Measurements from ENCODE around the gene CCDC134.

DNA sequence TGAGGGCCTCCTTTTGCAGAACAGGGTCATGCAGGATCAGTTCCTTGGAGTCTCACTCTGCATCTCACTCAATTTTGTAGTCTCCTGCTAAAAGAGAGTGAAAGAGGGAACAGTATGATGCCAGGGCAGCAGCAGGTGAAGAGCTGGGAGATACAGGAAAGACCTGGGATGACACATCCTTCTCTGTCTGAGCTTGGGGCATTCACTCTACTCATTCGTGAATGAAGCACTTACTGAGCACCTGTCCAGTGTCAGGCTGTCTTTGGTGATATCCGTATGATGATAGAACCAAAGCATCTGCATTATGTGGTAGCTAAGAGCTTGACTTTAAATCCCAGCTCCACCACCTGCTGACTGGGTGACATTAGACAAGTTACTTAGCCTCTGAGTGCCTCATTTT is 46.8 kb downstream of the CCDC134 start:
- TF ChIP-seq, protein P1, sequence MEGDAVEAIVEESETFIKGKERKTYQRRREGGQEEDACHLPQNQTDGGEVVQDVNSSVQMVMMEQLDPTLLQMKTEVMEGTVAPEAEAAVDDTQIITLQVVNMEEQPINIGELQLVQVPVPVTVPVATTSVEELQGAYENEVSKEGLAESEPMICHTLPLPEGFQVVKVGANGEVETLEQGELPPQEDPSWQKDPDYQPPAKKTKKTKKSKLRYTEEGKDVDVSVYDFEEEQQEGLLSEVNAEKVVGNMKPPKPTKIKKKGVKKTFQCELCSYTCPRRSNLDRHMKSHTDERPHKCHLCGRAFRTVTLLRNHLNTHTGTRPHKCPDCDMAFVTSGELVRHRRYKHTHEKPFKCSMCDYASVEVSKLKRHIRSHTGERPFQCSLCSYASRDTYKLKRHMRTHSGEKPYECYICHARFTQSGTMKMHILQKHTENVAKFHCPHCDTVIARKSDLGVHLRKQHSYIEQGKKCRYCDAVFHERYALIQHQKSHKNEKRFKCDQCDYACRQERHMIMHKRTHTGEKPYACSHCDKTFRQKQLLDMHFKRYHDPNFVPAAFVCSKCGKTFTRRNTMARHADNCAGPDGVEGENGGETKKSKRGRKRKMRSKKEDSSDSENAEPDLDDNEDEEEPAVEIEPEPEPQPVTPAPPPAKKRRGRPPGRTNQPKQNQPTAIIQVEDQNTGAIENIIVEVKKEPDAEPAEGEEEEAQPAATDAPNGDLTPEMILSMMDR (IDR thresholded peaks at IDR 0.05) = no peak
- no peak for TF ChIP-seq POLR2A (IDR thresholded peaks at IDR 0.05)
- TF ChIP-seq EP300 (IDR thresholded peaks at IDR 0.05) = no peak
- no peak for TF ChIP-seq POLR2AphosphoS5 (IDR thresholded peaks at IDR 0.05)

Data from suprapubic skin (tissue), 4 donors.